ENCODE measurements around the gene MBNL1.

Gene MBNL1, protein sequence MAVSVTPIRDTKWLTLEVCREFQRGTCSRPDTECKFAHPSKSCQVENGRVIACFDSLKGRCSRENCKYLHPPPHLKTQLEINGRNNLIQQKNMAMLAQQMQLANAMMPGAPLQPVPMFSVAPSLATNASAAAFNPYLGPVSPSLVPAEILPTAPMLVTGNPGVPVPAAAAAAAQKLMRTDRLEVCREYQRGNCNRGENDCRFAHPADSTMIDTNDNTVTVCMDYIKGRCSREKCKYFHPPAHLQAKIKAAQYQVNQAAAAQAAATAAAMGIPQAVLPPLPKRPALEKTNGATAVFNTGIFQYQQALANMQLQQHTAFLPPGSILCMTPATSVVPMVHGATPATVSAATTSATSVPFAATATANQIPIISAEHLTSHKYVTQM

GRCh38 chr3:152268555-152269055 is at the start of gene MBNL1:
Gene MBNL1 (plus strand): TSS chr3:152268929. CDS start chr3:152300194, 31,265 bp downstream.
- peak; percentile 94 for DNase-seq

- DNase-seq: no peak
Observed at GRCh38 chr3:152219216-152219615, 49.5 kb upstream of the MBNL1 start.

DNA sequence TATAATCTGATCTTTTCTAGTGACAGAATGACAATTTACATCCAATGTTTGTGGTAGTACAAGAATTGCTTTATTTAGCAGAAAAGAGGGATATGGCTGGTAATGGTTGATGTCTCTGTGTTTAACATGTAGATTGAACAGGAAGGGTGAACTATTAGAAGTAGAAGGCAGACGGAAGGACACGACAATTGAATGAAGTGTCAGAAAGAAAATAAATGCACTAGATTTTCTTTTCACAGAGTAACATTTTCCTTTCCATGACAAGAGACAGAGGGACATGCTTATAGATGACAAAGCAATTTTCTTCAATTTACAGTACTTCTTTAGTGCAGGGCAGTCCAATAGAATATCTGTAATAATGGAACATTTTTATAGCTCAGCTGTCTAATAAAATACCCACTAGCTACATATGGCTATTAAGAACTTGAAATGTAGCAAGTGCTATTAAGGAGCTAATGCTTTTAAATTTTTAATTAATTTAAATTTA is 48.9 kb upstream of the MBNL1 start:
- DNase-seq: no peak

DNA sequence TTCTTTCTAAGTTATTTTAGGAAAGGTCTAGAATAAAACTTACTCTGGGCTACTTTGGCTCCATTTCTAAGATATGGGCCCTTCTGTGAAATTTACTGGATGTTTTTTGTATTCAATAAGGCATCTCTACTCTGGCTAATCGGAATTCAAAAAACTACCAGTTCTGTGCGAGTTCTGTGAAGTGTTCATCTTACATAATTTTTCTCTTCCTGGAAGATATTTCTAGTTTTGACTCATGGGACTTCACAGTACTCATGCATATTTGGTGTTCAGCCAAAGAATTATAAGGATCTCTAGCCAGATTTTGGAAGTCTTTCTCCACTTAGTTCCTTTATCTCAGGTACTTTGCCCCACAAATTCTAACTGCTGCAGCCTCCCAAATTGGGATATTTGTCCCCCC is 46.4 kb upstream of the MBNL1 start:
- peak; percentile 46 for DNase-seq

DNA sequence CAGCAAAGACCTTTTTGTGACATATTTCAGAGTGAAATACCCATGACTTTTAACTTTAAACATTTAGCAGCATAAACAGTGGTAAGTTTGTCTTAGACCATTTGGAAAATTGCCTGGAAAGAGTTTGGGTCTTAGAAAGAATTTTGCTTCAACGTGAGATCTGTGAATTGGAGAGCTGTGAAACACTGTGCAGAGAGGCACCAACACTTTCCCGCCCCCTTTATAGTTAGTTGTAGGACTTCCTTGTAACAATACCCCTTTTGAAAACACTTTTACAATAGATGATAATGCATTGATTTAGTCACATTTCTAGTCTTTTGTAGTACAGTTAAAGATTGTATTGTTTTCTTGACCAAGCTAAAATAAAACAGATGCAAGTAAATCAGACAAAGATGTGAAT is 43.5 kb upstream of the MBNL1 start:
- no peak for DNase-seq

- DNase-seq: no peak
Observed at GRCh38 chr3:152226176-152226575, 42.6 kb upstream of the MBNL1 start.

- DNase-seq: no peak
Observed at GRCh38 chr3:152227027-152227426, 41.7 kb upstream of the MBNL1 start.

GRCh38 chr3:152229692-152230091 is 39.0 kb upstream of the MBNL1 start:
- no peak for DNase-seq

- DNase-seq: no peak
Observed at GRCh38 chr3:152230370-152230769, 38.4 kb upstream of the MBNL1 start.

DNA sequence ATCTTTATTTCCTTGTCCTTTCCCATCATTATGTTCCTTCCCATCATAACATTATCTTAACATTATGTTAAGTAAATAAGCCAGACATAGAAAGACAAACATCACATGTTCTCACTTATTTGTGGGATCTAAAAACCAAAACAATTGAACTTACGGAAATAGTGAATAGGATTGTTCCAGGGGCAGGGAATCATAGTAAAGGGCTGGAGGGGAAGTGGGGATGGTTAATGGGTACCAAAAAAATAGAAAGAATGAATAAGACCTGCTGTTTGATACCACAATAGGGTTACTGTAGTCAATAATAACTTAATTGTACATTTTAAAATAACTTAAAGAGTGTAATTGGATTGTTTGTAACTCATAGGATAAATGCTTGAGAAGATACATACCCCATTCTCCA is 36.7 kb upstream of the MBNL1 start:
- DNase-seq: no peak

- no peak for DNase-seq
Observed at GRCh38 chr3:152232679-152233078, 36.0 kb upstream of the MBNL1 start.

DNA sequence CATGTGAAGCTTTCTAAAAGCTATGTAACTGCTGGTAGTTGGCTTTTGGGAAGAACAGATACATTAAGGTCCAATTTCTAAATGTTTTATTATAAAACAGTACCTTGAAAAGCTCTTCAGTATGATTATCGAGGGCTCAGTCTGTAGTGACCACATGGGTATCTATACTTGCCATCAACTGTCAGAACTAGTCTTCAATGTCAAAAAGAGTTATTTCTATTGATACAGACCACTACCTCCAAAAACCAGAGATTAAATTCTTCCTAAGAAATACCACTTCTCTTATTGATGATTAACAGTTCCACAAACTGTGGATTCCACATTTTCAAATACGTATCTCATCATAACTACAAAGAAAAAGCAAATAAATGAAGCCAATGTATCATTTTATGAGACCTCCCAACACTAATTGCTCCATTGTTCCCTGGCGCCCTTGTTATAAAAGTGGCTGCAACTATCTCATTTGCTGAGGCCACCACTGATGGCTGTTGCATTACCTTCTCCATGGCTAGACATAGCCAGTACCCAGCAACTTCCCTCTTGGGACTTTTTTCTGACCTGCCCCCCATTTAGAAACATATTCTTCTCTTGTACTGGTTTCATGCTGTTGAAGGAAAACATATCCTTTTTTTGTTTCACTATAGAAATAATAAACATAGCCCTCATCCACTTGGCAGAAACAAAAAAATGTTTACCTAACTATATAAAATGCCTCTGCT is 33.9 kb upstream of the MBNL1 start:
- no peak for DNase-seq

GRCh38 chr3:152235709-152236298 is 32.9 kb upstream of the MBNL1 start:
- no peak for DNase-seq

DNA sequence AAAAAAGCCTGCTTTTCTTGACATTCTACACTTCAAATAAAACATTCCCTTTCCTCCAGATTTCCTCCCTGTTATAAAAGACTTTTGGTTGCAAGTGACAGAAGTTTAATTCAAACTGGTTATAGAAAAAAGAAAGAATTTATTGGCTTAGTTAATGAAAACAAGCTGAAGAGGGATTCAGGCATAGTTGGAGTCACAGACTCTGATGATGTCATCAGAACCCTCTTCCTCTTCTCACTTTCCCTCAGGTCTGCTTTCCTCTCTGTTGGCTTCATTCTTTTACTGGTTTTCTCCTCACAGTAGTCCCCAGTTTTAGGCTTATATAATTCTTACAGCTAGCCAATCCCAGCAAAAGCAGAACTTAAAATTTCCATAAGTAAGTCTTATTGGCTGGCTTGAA is 32.0 kb upstream of the MBNL1 start:
- no peak for DNase-seq

- DNase-seq: peak; percentile 86
Observed at GRCh38 chr3:152241142-152242017, 27.3 kb upstream of the MBNL1 start.

GRCh38 chr3:152243301-152243711 is 25.4 kb upstream of the MBNL1 start:
- DNase-seq: peak; percentile 97

- peak; percentile 96 for DNase-seq
Observed at GRCh38 chr3:152243721-152244516, 24.8 kb upstream of the MBNL1 start.

- DNase-seq: no peak
Observed at GRCh38 chr3:152244517-152244888, 24.2 kb upstream of the MBNL1 start.

GRCh38 chr3:152245498-152246170 is 23.1 kb upstream of the MBNL1 start:
- DNase-seq: peak; percentile 25

- DNase-seq: no peak
Observed at GRCh38 chr3:152251916-152252315, 16.8 kb upstream of the MBNL1 start.

GRCh38 chr3:152252755-152253154 is 16.0 kb upstream of the MBNL1 start:
- DNase-seq: no peak
